ENCODE data around the gene SLC25A43.

DNA sequence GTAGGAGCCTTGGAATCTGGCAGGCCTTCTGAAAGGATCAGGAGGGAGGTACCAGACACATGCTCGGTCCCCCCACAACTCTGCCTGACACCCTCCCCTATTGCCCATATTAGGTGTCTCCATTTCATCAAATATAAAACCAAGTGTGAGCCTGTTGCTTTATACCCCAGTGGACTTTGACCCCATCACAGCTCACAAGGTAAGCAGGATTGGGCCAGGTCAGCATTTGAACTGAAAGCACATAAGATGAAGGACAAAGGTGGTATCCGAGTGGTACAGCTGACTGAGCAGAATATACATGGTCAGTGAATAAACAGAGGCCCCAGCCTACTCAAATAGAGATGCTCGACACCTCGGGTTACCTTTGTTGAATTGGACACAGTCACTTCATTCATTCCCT lies 20.0 kb downstream of the SLC25A43 start:
- TF ChIP-seq SFPQ (IDR thresholded peaks at IDR 0.05; ENCODE audit: low read depth, low read length), result no peak
- no peak for TF ChIP-seq FOXM1 (IDR thresholded peaks at IDR 0.05; ENCODE audit: low read depth)
- no peak for TF ChIP-seq FOXM1 (CRISPR knock-in tag; IDR thresholded peaks at IDR 0.05; ENCODE audit: low read depth)
- no peak for TF ChIP-seq JUN (IDR thresholded peaks at IDR 0.05; ENCODE audit: borderline replicate concordance, low read depth, low read length)
- no peak for TF ChIP-seq JUN (CRISPR knock-in tag; IDR thresholded peaks at IDR 0.05; ENCODE audit: borderline replicate concordance)
- TF ChIP-seq, protein P1, sequence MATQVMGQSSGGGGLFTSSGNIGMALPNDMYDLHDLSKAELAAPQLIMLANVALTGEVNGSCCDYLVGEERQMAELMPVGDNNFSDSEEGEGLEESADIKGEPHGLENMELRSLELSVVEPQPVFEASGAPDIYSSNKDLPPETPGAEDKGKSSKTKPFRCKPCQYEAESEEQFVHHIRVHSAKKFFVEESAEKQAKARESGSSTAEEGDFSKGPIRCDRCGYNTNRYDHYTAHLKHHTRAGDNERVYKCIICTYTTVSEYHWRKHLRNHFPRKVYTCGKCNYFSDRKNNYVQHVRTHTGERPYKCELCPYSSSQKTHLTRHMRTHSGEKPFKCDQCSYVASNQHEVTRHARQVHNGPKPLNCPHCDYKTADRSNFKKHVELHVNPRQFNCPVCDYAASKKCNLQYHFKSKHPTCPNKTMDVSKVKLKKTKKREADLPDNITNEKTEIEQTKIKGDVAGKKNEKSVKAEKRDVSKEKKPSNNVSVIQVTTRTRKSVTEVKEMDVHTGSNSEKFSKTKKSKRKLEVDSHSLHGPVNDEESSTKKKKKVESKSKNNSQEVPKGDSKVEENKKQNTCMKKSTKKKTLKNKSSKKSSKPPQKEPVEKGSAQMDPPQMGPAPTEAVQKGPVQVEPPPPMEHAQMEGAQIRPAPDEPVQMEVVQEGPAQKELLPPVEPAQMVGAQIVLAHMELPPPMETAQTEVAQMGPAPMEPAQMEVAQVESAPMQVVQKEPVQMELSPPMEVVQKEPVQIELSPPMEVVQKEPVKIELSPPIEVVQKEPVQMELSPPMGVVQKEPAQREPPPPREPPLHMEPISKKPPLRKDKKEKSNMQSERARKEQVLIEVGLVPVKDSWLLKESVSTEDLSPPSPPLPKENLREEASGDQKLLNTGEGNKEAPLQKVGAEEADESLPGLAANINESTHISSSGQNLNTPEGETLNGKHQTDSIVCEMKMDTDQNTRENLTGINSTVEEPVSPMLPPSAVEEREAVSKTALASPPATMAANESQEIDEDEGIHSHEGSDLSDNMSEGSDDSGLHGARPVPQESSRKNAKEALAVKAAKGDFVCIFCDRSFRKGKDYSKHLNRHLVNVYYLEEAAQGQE (IDR thresholded peaks at IDR 0.05; ENCODE audit: borderline replicate concordance), result no peak
- TF ChIP-seq, protein P1 (CRISPR knock-in tag; IDR thresholded peaks at IDR 0.05; ENCODE audit: low read depth), result no peak
- TF ChIP-seq CREM (IDR thresholded peaks at IDR 0.05; ENCODE audit: low read depth), result no peak
- TF ChIP-seq SAFB2 (IDR thresholded peaks at IDR 0.05; ENCODE audit: borderline replicate concordance, low read depth, low read length, severe bottlenecking), result no peak
